PC-3 (cell line): ENCODE measurements around the gene UBE2B. TPM values are rescaled to one million over a fixed set of nuclear protein-coding genes. Genes with fewer than 3 reads are reported as not detected.

Experiments used
- ATAC-seq: fragments of 200-7000 bp; cut with Tn5 transposase; 2 replicates; pipeline ENCODE4 v1.9.1; 2020; ENCODE audit warnings: mild to moderate bottlenecking, moderate library complexity
- BruUV-seq: library from RNA; stranded (reverse); fragments of 400-500 nt; replicated peaks from 2 replicates; lab custom pipeline; 2021; lab: Mats Ljungman, UMichigan
- CTCF ChIA-PET: fragments of 300-600 bp; sonication (Branson Sonifier 250); formaldehyde crosslinking; loops from one replicate; lab custom pipeline; 2022; ENCODE audit warnings: antibody characterized with exemption; lab: Charles Lee
- POLR2A ChIA-PET: fragments of 300-600 bp; sonication (Branson Sonifier 250); formaldehyde crosslinking; loops from one replicate; lab custom pipeline; 2022; ENCODE audit warnings: antibody characterized with exemption; ENCODE audit not compliant: unreplicated experiment; lab: Charles Lee
- DNase-seq: peaks from one replicate; pipeline ENCODE4 v3.0.0-alpha.2; 2015
- H2AFZ ChIP-seq: fragments of 300-600 bp; sonication (generic); 2 replicates; pipeline ENCODE4 v1.6.0; 2016; ENCODE audit warnings: antibody characterized with exemption, low read length
- H3F3A ChIP-seq: fragments of 300-600 bp; sonication (generic); one replicate; pipeline ENCODE4 v1.6.0; 2017; ENCODE audit warnings: antibody characterized with exemption, low read length, control low read depth, mild to moderate bottlenecking; ENCODE audit not compliant: unreplicated experiment
- H3K27ac ChIP-seq: fragments of 300-600 bp; sonication (generic); 2 replicates; pipeline ENCODE4 v1.5.1; 2016; ENCODE audit warnings: mild to moderate bottlenecking, low read length
- H3K27me3 ChIP-seq: fragments of 300-600 bp; sonication (generic); 2 replicates; pipeline ENCODE4 v1.6.1; 2016; ENCODE audit warnings: low read length, mixed read lengths
- H3K36me3 ChIP-seq: fragments of 300-600 bp; sonication (generic); 2 replicates; pipeline ENCODE4 v1.6.1; 2016; ENCODE audit warnings: low read depth, mixed run types, low read length, mixed read lengths
- H3K4me1 ChIP-seq: fragments of 300-600 bp; sonication (generic); 2 replicates; pipeline ENCODE4 v1.5.1; 2016; ENCODE audit warnings: low read length; ENCODE audit not compliant: insufficient read depth
- H3K4me2 ChIP-seq: fragments of 300-600 bp; sonication (generic); 2 replicates; pipeline ENCODE4 v1.6.0; 2016; ENCODE audit warnings: low read length
- H3K4me3 ChIP-seq: fragments of 300-600 bp; sonication (generic); 2 replicates; pipeline ENCODE4 v1.5.1; 2016; ENCODE audit warnings: mild to moderate bottlenecking, low read length, mixed read lengths
- H3K79me2 ChIP-seq: fragments of 300-600 bp; sonication (generic); 2 replicates; pipeline ENCODE4 v1.6.1; 2017; ENCODE audit warnings: low read length, mixed read lengths
- H3K9ac ChIP-seq: fragments of 300-600 bp; sonication (generic); 2 replicates; pipeline ENCODE4 v1.6.0; 2016; ENCODE audit warnings: mild to moderate bottlenecking, low read length
- H3K9me2 ChIP-seq: fragments of 300-600 bp; sonication (generic); replicated peaks from 2 replicates; pipeline ENCODE4 v1.6.1; 2016; ENCODE audit warnings: mixed run types, low read length, mixed read lengths
- H3K9me3 ChIP-seq: fragments of 300-600 bp; sonication (generic); 2 replicates; pipeline ENCODE4 v1.6.1; 2016; ENCODE audit warnings: low read length, mixed read lengths
- H4K20me1 ChIP-seq: fragments of 300-600 bp; sonication (generic); 2 replicates; pipeline ENCODE4 v1.6.1; 2016; ENCODE audit warnings: low read length, mixed read lengths
- CTCF ChIP-seq: fragments of 300-600 bp; sonication (generic); conservative IDR thresholded peaks from 2 replicates; pipeline ENCODE4 v1.5.1; 2017; ENCODE audit warnings: antibody characterized with exemption, low read depth, mild to moderate bottlenecking, low read length
- EZH2 ChIP-seq: fragments of 300-600 bp; sonication (generic); IDR thresholded peaks from one replicate; pipeline ENCODE4 v1.6.1; 2017; ENCODE audit warnings: antibody characterized with exemption, mild to moderate bottlenecking, low read length; ENCODE audit not compliant: unreplicated experiment
- EZH2phosphoT487 ChIP-seq: fragments of 300-600 bp; sonication (generic); IDR thresholded peaks from 2 replicates; pipeline ENCODE4 v1.6.1; 2018; ENCODE audit warnings: mild to moderate bottlenecking, antibody characterized with exemption, low read length, borderline replicate concordance
- intact Hi-C: fragments of 100-400 bp; cut with micrococcal nuclease; formaldehyde crosslinking; loops from 2 replicates; pipeline ENCODE4 v1.9.0; 2023
- total RNA-seq: library from RNA; depleted of rRNA; stranded (reverse); fragments of >200 nt; gene quantifications from 2 replicates; pipeline ENCODE4 v1.2.3, GENCODE V29; 2014

The UBE2B gene
- total RNA-seq, 1 experiment from 2014 or later, result 9.5 TPM

- ATAC-seq, result no peak
- TF ChIP-seq EZH2 (no peak), CTCF (no peak)
- ChIA-PET POLR2A (no interaction called here), CTCF (no interaction called here)
- intact Hi-C loops, result no loop called here
- no peak for DNase-seq
- no peaks in the 10 kb centered on the region for H3K9me3 ChIP-seq
- H3K27me3 ChIP-seq, result no peaks in the 10 kb centered on the region
- no peaks in the 10 kb centered on the region for H4K20me1 ChIP-seq
- no peaks in the 10 kb centered on the region for H3K4me1 ChIP-seq
- no TSS peak for BruUV-seq
- no peaks in the 10 kb centered on the region for H3K36me3 ChIP-seq
- H2AFZ ChIP-seq, result no peak overlapping the region
- H3K27ac ChIP-seq, result no peak overlapping the region
- no peaks in the 10 kb centered on the region for H3F3A ChIP-seq
- H3K9me2 ChIP-seq, result no peaks in the 10 kb centered on the region
- no peak overlapping the region for H3K4me2 ChIP-seq
- H3K9ac ChIP-seq, result no peak overlapping the region
- no peaks in the 10 kb centered on the region for H3K79me2 ChIP-seq
- H3K4me3 ChIP-seq, result no peak overlapping the region
These were observed 56.2 kb downstream of the UBE2B start for GRCh38 chr5:134427540-134428041.

GRCh38 chr5:134430001-134430569 lies 58.7 kb downstream of the UBE2B start:
- Histone ChIP-seq H2AFZ (no peak overlapping the region), H3K9ac (no peak overlapping the region), H3K27ac (no peak overlapping the region), H4K20me1 (no peaks in the 10 kb centered on the region), H3K79me2 (no peaks in the 10 kb centered on the region), H3K4me3 (no peak overlapping the region), H3K4me1 (peaks cover 2% of the 10 kb centered on the region), H3K36me3 (no peaks in the 10 kb centered on the region), H3K9me2 (no peaks in the 10 kb centered on the region), H3K4me2 (no peak overlapping the region), H3K27me3 (no peaks in the 10 kb centered on the region), H3K9me3 (no peaks in the 10 kb centered on the region), H3F3A (no peaks in the 10 kb centered on the region)
- DNase-seq (no peak), ATAC-seq (no peak)
- intact Hi-C loops, result no loop called here
- ChIA-PET CTCF (no interaction called here), POLR2A (no interaction called here)
- no TSS peak for BruUV-seq
- TF ChIP-seq EZH2phosphoT487 (no peak), EZH2 (no peak), CTCF (no peak)

DNA sequence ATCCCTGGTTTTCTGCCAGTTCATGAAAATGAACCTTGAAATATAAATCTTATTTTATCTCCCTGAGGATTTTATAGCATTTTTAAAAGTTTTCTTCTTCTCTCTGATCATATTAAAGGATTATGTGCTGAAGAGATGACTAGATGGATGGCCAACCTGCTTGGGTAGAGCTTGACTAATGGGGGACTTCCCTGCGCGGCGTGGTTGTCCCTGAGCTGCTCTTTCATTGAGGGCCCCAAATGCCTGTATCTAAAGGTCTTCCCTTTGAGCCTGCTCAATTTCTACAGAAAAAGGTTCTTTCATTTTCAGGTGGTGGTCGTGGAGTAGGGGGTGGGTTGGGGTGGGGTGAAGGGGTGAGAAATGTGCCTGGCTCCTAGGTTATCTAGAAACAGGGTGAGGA lies 60.8 kb downstream of the UBE2B start:
- TF ChIP-seq EZH2phosphoT487 (no peak), EZH2 (no peak), CTCF (no peak)
- ATAC-seq, result no peak
- Histone ChIP-seq H2AFZ (no peak overlapping the region), H3F3A (no peaks in the 10 kb centered on the region), H4K20me1 (no peaks in the 10 kb centered on the region), H3K36me3 (no peaks in the 10 kb centered on the region), H3K27me3 (no peaks in the 10 kb centered on the region), H3K4me3 (no peak overlapping the region), H3K9me3 (no peaks in the 10 kb centered on the region), H3K27ac (no peak overlapping the region), H3K9ac (no peak overlapping the region), H3K4me1 (peaks cover 20% of the 10 kb centered on the region), H3K79me2 (no peaks in the 10 kb centered on the region), H3K9me2 (no peaks in the 10 kb centered on the region), H3K4me2 (no peak overlapping the region)
- ChIA-PET POLR2A (no interaction called here), CTCF (no interaction called here)
- DNase-seq, result no peak
- BruUV-seq, result no TSS peak
- intact Hi-C loops, result no loop called here
